Measurements from ENCODE around the gene ARHGAP20. TPM values are rescaled to one million over a fixed set of nuclear protein-coding genes. Genes with fewer than 3 reads are reported as not detected.
A peak's percentile ranks its signal among the peaks of the same experiment; 100 is the strongest.

ARHGAP20 gene
- total RNA-seq, 1 experiment from 2014 or later: not detected

- Histone ChIP-seq H4K20me1 (ENCODE audit: insufficient read depth) (no peaks in the 10 kb centered on the region), H3K4me2 (no peak overlapping the region), H3K9me2 (ENCODE audit: insufficient read depth) (no peaks in the 10 kb centered on the region), H3K36me3 (ENCODE audit: low read depth) (no peaks in the 10 kb centered on the region), H3K4me3 (no peak overlapping the region), H3F3A (ENCODE audit: insufficient read depth, low read depth) (no peaks in the 10 kb centered on the region), H3K27me3 (ENCODE audit: insufficient read depth, low read depth) (no peaks in the 10 kb centered on the region), H3K4me1 (replicated peaks; ENCODE audit: insufficient read depth) (no peaks in the 10 kb centered on the region), H2AFZ (no peak overlapping the region), H3K9me3 (ENCODE audit: insufficient read depth, low read depth) (no peaks in the 10 kb centered on the region), H3K79me2 (ENCODE audit: low read depth) (no peaks in the 10 kb centered on the region), H3K27ac (no peak overlapping the region)
- intact Hi-C loops (cut with micrococcal nuclease; ENCODE audit: unreplicated experiment): no loop called here
- ChIA-PET CTCF (no interaction called here), POLR2A (ENCODE audit: unreplicated experiment) (no interaction called here)
- DNase-seq: no peak
- TF ChIP-seq, protein P1, sequence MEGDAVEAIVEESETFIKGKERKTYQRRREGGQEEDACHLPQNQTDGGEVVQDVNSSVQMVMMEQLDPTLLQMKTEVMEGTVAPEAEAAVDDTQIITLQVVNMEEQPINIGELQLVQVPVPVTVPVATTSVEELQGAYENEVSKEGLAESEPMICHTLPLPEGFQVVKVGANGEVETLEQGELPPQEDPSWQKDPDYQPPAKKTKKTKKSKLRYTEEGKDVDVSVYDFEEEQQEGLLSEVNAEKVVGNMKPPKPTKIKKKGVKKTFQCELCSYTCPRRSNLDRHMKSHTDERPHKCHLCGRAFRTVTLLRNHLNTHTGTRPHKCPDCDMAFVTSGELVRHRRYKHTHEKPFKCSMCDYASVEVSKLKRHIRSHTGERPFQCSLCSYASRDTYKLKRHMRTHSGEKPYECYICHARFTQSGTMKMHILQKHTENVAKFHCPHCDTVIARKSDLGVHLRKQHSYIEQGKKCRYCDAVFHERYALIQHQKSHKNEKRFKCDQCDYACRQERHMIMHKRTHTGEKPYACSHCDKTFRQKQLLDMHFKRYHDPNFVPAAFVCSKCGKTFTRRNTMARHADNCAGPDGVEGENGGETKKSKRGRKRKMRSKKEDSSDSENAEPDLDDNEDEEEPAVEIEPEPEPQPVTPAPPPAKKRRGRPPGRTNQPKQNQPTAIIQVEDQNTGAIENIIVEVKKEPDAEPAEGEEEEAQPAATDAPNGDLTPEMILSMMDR (conservative IDR thresholded peaks at IDR 0.05): no peak
- no peak for TF ChIP-seq EZH2 (IDR thresholded peaks at IDR 0.05; ENCODE audit: low read depth)
- no TSS peak for BruUV-seq (replicated peaks)
Measured at GRCh38 chr11:110566577-110566976, 145.7 kb downstream of the ARHGAP20 start.

GRCh38 chr11:110565357-110566336 lies 146.6 kb downstream of the ARHGAP20 start:
- no peak overlapping the region for H3K4me3 ChIP-seq
- H3K36me3 ChIP-seq (ENCODE audit: low read depth): no peaks in the 10 kb centered on the region
- DNase-seq: peak; percentile 5 to 68
- POLR2A ChIA-PET (ENCODE audit: unreplicated experiment): no interaction called here
- TF ChIP-seq, protein P1 (conservative IDR thresholded peaks at IDR 0.05): no peak
- TF ChIP-seq EZH2 (IDR thresholded peaks at IDR 0.05; ENCODE audit: low read depth): no peak
- no peaks in the 10 kb centered on the region for H3K4me1 ChIP-seq (replicated peaks; ENCODE audit: insufficient read depth)
- peak overlapping the region; percentile 34 for H3K4me2 ChIP-seq
- no peaks in the 10 kb centered on the region for H3K79me2 ChIP-seq (ENCODE audit: low read depth)
- no peak overlapping the region for H2AFZ ChIP-seq
- CTCF ChIA-PET: interaction anchor here (0.7 kb wide), 1 partner anchor 637 kb away, joined by 13 read pairs; no protein-coding TSS in a partner anchor
- H3K27me3 ChIP-seq (ENCODE audit: insufficient read depth, low read depth): no peaks in the 10 kb centered on the region
- H3K9me2 ChIP-seq (ENCODE audit: insufficient read depth): no peaks in the 10 kb centered on the region
- intact Hi-C loops (cut with micrococcal nuclease; ENCODE audit: unreplicated experiment): no loop called here
- H4K20me1 ChIP-seq (ENCODE audit: insufficient read depth): no peaks in the 10 kb centered on the region
- no peaks in the 10 kb centered on the region for H3K9me3 ChIP-seq (ENCODE audit: insufficient read depth, low read depth)
- H3F3A ChIP-seq (ENCODE audit: insufficient read depth, low read depth): no peaks in the 10 kb centered on the region
- no peak overlapping the region for H3K27ac ChIP-seq
- BruUV-seq (replicated peaks): no TSS peak

DNA sequence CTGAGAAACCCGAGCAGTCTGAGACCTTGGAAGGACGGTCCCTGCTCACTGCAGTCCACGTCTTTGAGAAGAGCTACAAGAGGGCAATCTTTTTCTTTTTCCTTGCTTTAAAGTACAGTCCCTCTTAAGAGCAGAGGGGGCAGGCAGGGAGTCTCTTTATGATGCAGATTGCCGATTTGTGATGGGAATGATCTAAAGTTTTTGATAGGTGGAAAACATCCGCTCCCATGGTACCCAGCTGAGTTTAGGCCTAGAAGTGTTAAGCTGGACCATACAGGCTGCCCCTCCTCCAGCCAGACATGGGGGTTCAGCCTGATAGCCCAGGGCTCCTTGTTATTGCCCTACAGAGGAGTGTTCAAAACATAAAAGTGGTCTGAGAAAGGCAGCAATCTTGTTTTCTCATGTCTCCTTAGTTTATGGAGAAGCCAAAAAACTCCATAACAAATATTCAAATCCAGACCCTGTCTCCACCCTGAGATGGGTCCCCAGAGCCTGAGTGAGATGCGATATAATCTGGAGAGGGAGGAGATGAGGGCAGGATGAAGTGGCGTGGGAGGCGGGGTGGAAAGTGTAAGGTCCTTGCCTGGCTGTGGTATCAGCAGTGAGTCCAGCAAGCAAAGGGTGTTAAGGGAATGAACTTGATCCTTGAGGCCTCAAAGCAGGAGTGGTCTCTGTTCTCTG lies 147.4 kb downstream of the ARHGAP20 start:
- Histone ChIP-seq H3K4me3 (no peak overlapping the region), H3K27me3 (ENCODE audit: insufficient read depth, low read depth) (no peaks in the 10 kb centered on the region), H3K27ac (no peak overlapping the region), H3K4me1 (replicated peaks; ENCODE audit: insufficient read depth) (no peaks in the 10 kb centered on the region), H3F3A (ENCODE audit: insufficient read depth, low read depth) (no peaks in the 10 kb centered on the region), H3K36me3 (ENCODE audit: low read depth) (no peaks in the 10 kb centered on the region), H2AFZ (no peak overlapping the region), H3K4me2 (peak overlapping the region; percentile 34; the same call in 1 of the 2 replicates), H3K9me3 (ENCODE audit: insufficient read depth, low read depth) (no peaks in the 10 kb centered on the region), H3K9me2 (ENCODE audit: insufficient read depth) (no peaks in the 10 kb centered on the region), H3K79me2 (ENCODE audit: low read depth) (no peaks in the 10 kb centered on the region), H4K20me1 (ENCODE audit: insufficient read depth) (no peaks in the 10 kb centered on the region)
- TF ChIP-seq EZH2 (IDR thresholded peaks at IDR 0.05; ENCODE audit: low read depth): no peak
- TF ChIP-seq, protein P1 (conservative IDR thresholded peaks at IDR 0.05): no peak
- DNase-seq: no peak
- CTCF ChIA-PET: no interaction called here
- intact Hi-C loops (cut with micrococcal nuclease; ENCODE audit: unreplicated experiment): no loop called here
- no TSS peak for BruUV-seq (replicated peaks)
- POLR2A ChIA-PET (ENCODE audit: unreplicated experiment): no interaction called here

All from PC-9 (cell line).